Endothelial cell of umbilical vein (primary cell): ENCODE measurements around the gene CIAPIN1. TPM values are rescaled to one million over a fixed set of nuclear protein-coding genes. Genes with fewer than 3 reads are reported as not detected.

Source experiments
- BruUV-seq: library from RNA; stranded (reverse); fragments of 400-500 nt; replicated peaks from 2 replicates; lab custom pipeline; 2021; lab: Mats Ljungman, UMichigan
- CTCF ChIA-PET: fragments of 300-600, 350-600 bp; sonication (Branson Sonifier 250); formaldehyde crosslinking; loops from one replicate; lab custom pipeline; 2021; ENCODE audit warnings: antibody characterized with exemption, inconsistent platforms; lab: Charles Lee
- POLR2A ChIA-PET: fragments of 300-600, 350-600 bp; sonication (Branson Sonifier 250); formaldehyde crosslinking; loops from one replicate; lab custom pipeline; 2021; ENCODE audit warnings: antibody characterized with exemption, inconsistent platforms; lab: Charles Lee
- DNase-seq: peaks from one replicate; pipeline ENCODE4 v3.0.0-alpha.2; 2011; ENCODE audit warnings: low read depth, low spot score
- FAIRE-seq: peaks from 2 replicates; lab custom pipeline; 2011; peaks lifted over from hg19 to GRCh38; lab: Jason Lieb, UNC
- H2AFZ ChIP-seq: 2 replicates; pipeline ENCODE4 v1.6.0; 2012; ENCODE audit warnings: low read depth, low read length, control low read depth, inconsistent platforms
- H3K27ac ChIP-seq: 2 replicates; pipeline ENCODE4 v1.5.1; 2011; ENCODE audit warnings: low read depth, mild to moderate bottlenecking, control low read depth, low read length, moderate library complexity; ENCODE audit not compliant: insufficient read depth
- H3K27me3 ChIP-seq, 2 experiments: 2 replicates each; pipeline versions ENCODE4 v1.6.0 to v1.6.1; 2011; ENCODE audit warnings: low read length in 2 of 2, mixed read lengths in 1 of 2; ENCODE audit not compliant: control insufficient read depth in 2 of 2, insufficient read depth in 2 of 2
- H3K36me3 ChIP-seq, 2 experiments: 2 replicates in 1 of 2; 3 replicates in 1 of 2; pipeline ENCODE4 v1.5.1; 2011; ENCODE audit warnings: low read length in 2 of 2, mild to moderate bottlenecking in 1 of 2, moderate library complexity in 1 of 2; ENCODE audit not compliant: control insufficient read depth in 2 of 2, insufficient read depth in 2 of 2; ENCODE audit errors: extremely low read depth in 1 of 2
- H3K4me1 ChIP-seq: 3 replicates; pipeline ENCODE4 v1.5.1; 2011; ENCODE audit warnings: mild to moderate bottlenecking, low read length; ENCODE audit not compliant: control insufficient read depth, insufficient read depth; ENCODE audit errors: extremely low read depth
- H3K4me2 ChIP-seq: 2 replicates; pipeline ENCODE4 v1.6.1; 2011; ENCODE audit warnings: low read length, control low read depth, mixed read lengths; ENCODE audit not compliant: insufficient read depth
- H3K4me3 ChIP-seq, 3 experiments: fragments of 200-600 bp in 1 of 3; sonication (generic), shearing (Covaris generic) in 1 of 3; replicated peaks in 1 of 3; 2 replicates each; pipeline ENCODE4 v1.5.1; 2011 to 2016; ENCODE audit warnings: control low read depth in 3 of 3, low read length in 3 of 3, mild to moderate bottlenecking in 2 of 3, inconsistent platforms in 1 of 3, low read depth in 1 of 3, moderate library complexity in 1 of 3; ENCODE audit not compliant: insufficient read depth in 1 of 3
- H3K79me2 ChIP-seq: 2 replicates; pipeline ENCODE4 v1.6.0; 2012; ENCODE audit warnings: low read length, inconsistent platforms; ENCODE audit not compliant: control insufficient read depth, insufficient read depth
- H3K9ac ChIP-seq: replicated peaks from 2 replicates; pipeline ENCODE3; 2011; ENCODE audit warnings: low read length, control low read depth; ENCODE audit not compliant: insufficient read depth; ENCODE audit errors: extremely low read depth
- H3K9me1 ChIP-seq: replicated peaks from 3 replicates; pipeline ENCODE4 v1.6.0; 2011; ENCODE audit warnings: mild to moderate bottlenecking, low read length; ENCODE audit not compliant: control insufficient read depth, insufficient read depth; ENCODE audit errors: extremely low read depth
- H3K9me3 ChIP-seq: replicated peaks from 2 replicates; pipeline ENCODE4 v1.5.1; 2012; ENCODE audit warnings: low read length, inconsistent platforms; ENCODE audit not compliant: control insufficient read depth, insufficient read depth
- H4K20me1 ChIP-seq: replicated peaks from 2 replicates; pipeline ENCODE3; 2011; ENCODE audit warnings: mild to moderate bottlenecking, low read length; ENCODE audit not compliant: control insufficient read depth, insufficient read depth; ENCODE audit errors: extremely low read depth
- CTCF ChIP-seq, 2 donors: IDR thresholded peaks; 1 replicate in 1 of 2; 2 replicates in 1 of 2; pipeline ENCODE4 v1.5.1; 2011; ENCODE audit warnings: low read length in 2 of 2, mild to moderate bottlenecking in 2 of 2, moderate library complexity in 2 of 2, control low read depth in 1 of 2, inconsistent platforms in 1 of 2, low read depth in 1 of 2; ENCODE audit not compliant: insufficient read depth in 1 of 2; ENCODE audit errors: extremely low read depth in 1 of 2
- EZH2 ChIP-seq: IDR thresholded peaks from 2 replicates; pipeline ENCODE4 v1.6.1; 2012; ENCODE audit warnings: borderline replicate concordance, low read depth, mild to moderate bottlenecking, moderate library complexity, low read length, inconsistent platforms; ENCODE audit not compliant: severe bottlenecking
- FOS ChIP-seq: IDR thresholded peaks from 2 replicates; pipeline ENCODE4 v1.6.1; 2011; ENCODE audit warnings: mild to moderate bottlenecking, low read length, moderate library complexity, borderline replicate concordance; ENCODE audit not compliant: insufficient read depth
- JUN ChIP-seq: IDR thresholded peaks from 2 replicates; pipeline ENCODE4 v1.6.1; 2011; ENCODE audit warnings: borderline replicate concordance, low read depth; ENCODE audit not compliant: insufficient read length, insufficient read depth
- MYC ChIP-seq: IDR thresholded peaks from one replicate; pipeline ENCODE4 v1.6.1; 2011; ENCODE audit warnings: mild to moderate bottlenecking, low read depth, low read length
- POLR2A ChIP-seq: IDR thresholded peaks from 2 replicates; pipeline ENCODE4 v1.6.1; 2012; ENCODE audit warnings: low read depth, mild to moderate bottlenecking, control low read depth, low read length
- POLR2AphosphoS5 ChIP-seq: IDR thresholded peaks from 2 replicates; pipeline ENCODE4 v1.6.1; 2012; ENCODE audit warnings: low read depth, mild to moderate bottlenecking, control low read depth, low read length, moderate library complexity; ENCODE audit not compliant: insufficient read depth
- dilution Hi-C: fragments of 300-500 bp; cut with MboI; formaldehyde crosslinking; loops from one replicate; pipeline ENCODE4 v1.15.0; 2019; ENCODE audit warnings: low sequenced_read_pairs; ENCODE audit not compliant: extremely low pct_ligation_motif_present
- intact Hi-C: fragments of 100-400 bp; cut with micrococcal nuclease; formaldehyde crosslinking; loops from one replicate; pipeline ENCODE4 v1.10.0; 2022
- polyA plus RNA-seq, 4 experiments: library from polyadenylated mRNA; depleted of rRNA in 3 of 4; stranded (reverse) in 3 of 4; unstranded in 1 of 4; fragments of >200 nt; gene quantifications; 2 replicates each; pipeline versions ENCODE4 v1.2.1 to v1.2.3, GENCODE V29; 2011 to 2012; ENCODE audit warnings: missing spikeins in 1 of 4
- total RNA-seq: library from RNA; stranded (reverse); gene quantifications from 2 replicates; pipeline ENCODE4 v1.2.3, GENCODE V29; 2021

Gene CIAPIN1
- total and polyA plus RNA-seq, 2 donors (not counting 3 experiments of a cell fraction or from before 2014, with no cell fraction given): 74.6 to 77.9 TPM

- Histone ChIP-seq H3K4me2 (no peak overlapping the region), H3K4me1 (peaks cover 10% of the 10 kb centered on the region), H4K20me1 (no peaks in the 10 kb centered on the region), H3K9ac (no peak overlapping the region), H3K79me2 (no peaks in the 10 kb centered on the region), H3K27me3 (peaks cover 0 to 2% of the 10 kb centered on the region in 2 experiments), H3K27ac (no peak overlapping the region), H2AFZ (no peak overlapping the region), H3K4me3 (no peak overlapping the region), H3K9me1 (no peaks in the 10 kb centered on the region), H3K9me3 (no peaks in the 10 kb centered on the region), H3K36me3 (no peaks in the 10 kb centered on the region)
- CTCF ChIA-PET: interaction anchor here (16.2 kb wide), 1 partner anchor 106 kb away, joined by 507 read pairs; no protein-coding TSS in a partner anchor
- no TSS peak for BruUV-seq
- TF ChIP-seq EZH2 (no peak), MYC (no peak), POLR2A (no peak), CTCF (IDR thresholded peaks at IDR 0.05; ENCODE audit: extremely low read depth in 1 of 2, insufficient read depth in 1 of 2, low read depth in 1 of 2, low read length in 2 of 2) (no peak), FOS (no peak), JUN (no peak), POLR2AphosphoS5 (no peak)
- dilution Hi-C loops: loop anchor here (25.0 kb wide), 1 partner anchor 99 kb away; no protein-coding TSS in a partner anchor
- intact Hi-C loops: no loop called here
- POLR2A ChIA-PET: no interaction called here
- DNase-seq: no peak
- FAIRE-seq: no peak
Observed at GRCh38 chr16:57411362-57411976, 35.7 kb downstream of the CIAPIN1 start.
